ENCODE measurements around the gene UNC13B.

Gene UNC13B

GRCh38 chr9:35280399-35280798, 118.6 kb downstream of the UNC13B start:
- DNase-seq: no peak

GRCh38 chr9:35285731-35286130, 123.9 kb downstream of the UNC13B start:
- no peak for DNase-seq

GRCh38 chr9:35286381-35286780, 124.6 kb downstream of the UNC13B start:
- DNase-seq: no peak

- no peak for DNase-seq
Measured at GRCh38 chr9:35287987-35288632, 126.3 kb downstream of the UNC13B start.

GRCh38 chr9:35288778-35289177, 127.0 kb downstream of the UNC13B start:
- no peak for DNase-seq

GRCh38 chr9:35293376-35293964, 131.7 kb downstream of the UNC13B start:
- no peak for DNase-seq

- DNase-seq: no peak
Measured at GRCh38 chr9:35294066-35294465, 132.3 kb downstream of the UNC13B start.

GRCh38 chr9:35294556-35294955, 132.7 kb downstream of the UNC13B start:
- DNase-seq: no peak

GRCh38 chr9:35295369-35296036, 133.7 kb downstream of the UNC13B start:
- DNase-seq: no peak

GRCh38 chr9:35303567-35303966, 141.8 kb downstream of the UNC13B start:
- no peak for DNase-seq

GRCh38 chr9:35306283-35306682, 144.5 kb downstream of the UNC13B start:
- no peak for DNase-seq

- no peak for DNase-seq
Measured at GRCh38 chr9:35308316-35308715, 146.5 kb downstream of the UNC13B start.

- no peak for DNase-seq
Measured at GRCh38 chr9:35311891-35312639, 150.3 kb downstream of the UNC13B start.

GRCh38 chr9:35313460-35313859, 151.7 kb downstream of the UNC13B start:
- no peak for DNase-seq

GRCh38 chr9:35313916-35314315, 152.1 kb downstream of the UNC13B start:
- no peak for DNase-seq

GRCh38 chr9:35318741-35319140, 156.9 kb downstream of the UNC13B start:
- DNase-seq: no peak

- DNase-seq: no peak
Measured at GRCh38 chr9:35322075-35322885, 160.5 kb downstream of the UNC13B start.

- no peak for DNase-seq
Measured at GRCh38 chr9:35324966-35325365, 163.2 kb downstream of the UNC13B start.

GRCh38 chr9:35333551-35333950, 171.7 kb downstream of the UNC13B start:
- DNase-seq: no peak

- no peak for DNase-seq
Measured at GRCh38 chr9:35335164-35335563, 173.4 kb downstream of the UNC13B start.

GRCh38 chr9:35338086-35338485, 176.3 kb downstream of the UNC13B start:
- no peak for DNase-seq

- no peak for DNase-seq
Measured at GRCh38 chr9:35338561-35339274, 176.9 kb downstream of the UNC13B start.
